Fibroblast of skin of abdomen (primary cell): ENCODE results near the gene DOK7.
"Not testable (repeated sequence)": the region's sequence is repeated elsewhere in the genome, so short reads cannot be mapped to it uniquely, and the experiment has no call there.

Experiments used
- DNase-seq: peaks from one replicate; pipeline ENCODE4 v3.0.0-alpha.2; 2013

Gene DOK7

GRCh38 chr4:3508542-3508941 lies 45.4 kb downstream of the DOK7 start:
- no peak for DNase-seq

- no peak for DNase-seq
These were observed 47.4 kb downstream of the DOK7 start for GRCh38 chr4:3510481-3510880.

GRCh38 chr4:3511187-3511586 lies 48.1 kb downstream of the DOK7 start:
- DNase-seq = no peak

GRCh38 chr4:3511601-3512000 lies 48.5 kb downstream of the DOK7 start:
- DNase-seq = not testable (repeated sequence)

GRCh38 chr4:3512279-3512678 lies 49.2 kb downstream of the DOK7 start:
- DNase-seq = no peak

- DNase-seq = no peak
These were observed 49.6 kb downstream of the DOK7 start for GRCh38 chr4:3512719-3513118.

GRCh38 chr4:3513807-3514206 lies 50.7 kb downstream of the DOK7 start:
- DNase-seq = no peak

GRCh38 chr4:3514221-3514780 lies 51.2 kb downstream of the DOK7 start:
- DNase-seq = no peak

GRCh38 chr4:3514806-3515501 lies 51.8 kb downstream of the DOK7 start:
- no peak for DNase-seq

- DNase-seq = no peak
These were observed 52.5 kb downstream of the DOK7 start for GRCh38 chr4:3515646-3516045.

GRCh38 chr4:3516061-3516835 lies 53.1 kb downstream of the DOK7 start:
- DNase-seq = no peak

GRCh38 chr4:3516836-3517730 lies 54.0 kb downstream of the DOK7 start:
- no peak for DNase-seq

- no peak for DNase-seq
These were observed 54.8 kb downstream of the DOK7 start for GRCh38 chr4:3517731-3518510.

- DNase-seq = no peak
These were observed 55.4 kb downstream of the DOK7 start for GRCh38 chr4:3518511-3518880.

GRCh38 chr4:3518941-3519340 lies 55.8 kb downstream of the DOK7 start:
- no peak for DNase-seq

GRCh38 chr4:3519468-3520264 lies 56.6 kb downstream of the DOK7 start:
- DNase-seq = no peak

GRCh38 chr4:3520276-3520675 lies 57.2 kb downstream of the DOK7 start:
- DNase-seq = no peak

GRCh38 chr4:3520796-3521600 lies 57.9 kb downstream of the DOK7 start:
- no peak for DNase-seq

- DNase-seq = no peak
These were observed 58.7 kb downstream of the DOK7 start for GRCh38 chr4:3521621-3522325.

GRCh38 chr4:3522326-3522640 lies 59.2 kb downstream of the DOK7 start:
- no peak for DNase-seq
